Naive thymus-derived CD8-positive, alpha-beta T cell (primary cell): ENCODE results near the gene CAPRIN1. TPM values are rescaled to one million over a fixed set of nuclear protein-coding genes. Genes with fewer than 3 reads are reported as not detected.
A peak's percentile ranks its signal among the peaks of the same experiment; 100 is the strongest.

Experiments used
- ATAC-seq, 2 donors: fragments of 150-1000 bp; cut with Tn5 transposase in 1 of 2; sonication (Bioruptor Pico), chemical (Tn5 transposase) in 1 of 2; 1 replicate in 1 of 2; 2 replicates in 1 of 2; pipeline ENCODE4 v1.10.0; 2021; ENCODE audit warnings: mild to moderate bottlenecking in 2 of 2, moderate library complexity in 2 of 2
- POLR2A ChIA-PET: fragments of 350-600 bp; sonication (Branson Sonifier 250); formaldehyde crosslinking; loops from one replicate; lab custom pipeline; 2021; ENCODE audit warnings: antibody characterized with exemption; lab: Charles Lee
- DNase-seq, 10 donors: peaks; one replicate each; pipeline versions ENCODE4 v3.0.0 to v3.0.0-alpha.2; 2020 to 2022
- H3K27ac Mint-ChIP-seq, 10 donors: one replicate each; pipeline ENCODE4 v1.8.0; 2020 to 2022; ENCODE audit warnings: mild to moderate bottlenecking in 10 of 10, mixed read lengths in 10 of 10, moderate library complexity in 4 of 10, inconsistent platforms in 1 of 10
- H3K27me3 Mint-ChIP-seq, 5 donors: one replicate each; pipeline ENCODE4 v1.8.0; 2021 to 2022; ENCODE audit warnings: mixed read lengths in 5 of 5
- H3K36me3 Mint-ChIP-seq, 3 donors: one replicate each; pipeline ENCODE4 v1.8.0; 2020 to 2022; ENCODE audit warnings: mixed read lengths in 3 of 3, mild to moderate bottlenecking in 2 of 3, inconsistent platforms in 1 of 3
- H3K4me1 Mint-ChIP-seq, 4 donors: one replicate each; pipeline ENCODE4 v1.8.0; 2021 to 2022; ENCODE audit warnings: mixed read lengths in 4 of 4
- H3K4me3 Mint-ChIP-seq, 10 donors: one replicate each; pipeline ENCODE4 v1.8.0; 2020 to 2022; ENCODE audit warnings: mild to moderate bottlenecking in 10 of 10, mixed read lengths in 10 of 10, moderate library complexity in 6 of 10, inconsistent platforms in 1 of 10
- H3K9me3 Mint-ChIP-seq, 9 donors: one replicate each; pipeline ENCODE4 v1.8.0; 2020 to 2022; ENCODE audit warnings: mixed read lengths in 9 of 9, mild to moderate bottlenecking in 3 of 9, inconsistent platforms in 1 of 9, moderate library complexity in 1 of 9
- polyA plus RNA-seq, 3 donors: library from polyadenylated mRNA; unstranded; fragments of 300-500 nt; fragmentation: Illumina TruSeq; gene quantifications; one replicate each; pipeline ENCODE4 v1.2.3, GENCODE V29; 2021
- total RNA-seq, 8 experiments: library from RNA in 2 of 8; stranded (reverse) in 2 of 8; gene quantifications; one replicate each; pipeline ENCODE4 v1.2.3 and lab custom pipeline; 2021 to 2026

Gene CAPRIN1
- total and polyA plus RNA-seq, 5 experiments from 2014 or later = 42.0 to 163 (median 82.5) TPM

- DNase-seq (no peak), ATAC-seq (no peak)
- Mint-ChIP-seq H3K9me3 (no peaks in the 10 kb centered on the region), H3K4me3 (no peak overlapping the region), H3K4me1 (peaks cover 0 to 5% (median 0%) of the 10 kb centered on the region in 4 donors), H3K27ac (no peak overlapping the region), H3K36me3 (peaks cover 20 to 93% (median 29%) of the 10 kb centered on the region in 3 donors), H3K27me3 (no peaks in the 10 kb centered on the region)
- POLR2A ChIA-PET = no interaction called here
These were observed 80.9 kb downstream of the CAPRIN1 start for GRCh38 chr11:34132261-34132965.

- DNase-seq (no peak), ATAC-seq (no peak)
- Mint-ChIP-seq H3K4me3 (no peak overlapping the region), H3K36me3 (peaks cover 19 to 93% (median 22%) of the 10 kb centered on the region in 3 donors), H3K9me3 (no peaks in the 10 kb centered on the region), H3K27ac (peak overlapping the region in 1 of 10 donors; percentile 69), H3K27me3 (no peaks in the 10 kb centered on the region), H3K4me1 (peaks cover 0 to 6% (median 0%) of the 10 kb centered on the region in 4 donors)
- POLR2A ChIA-PET = no interaction called here
These were observed 83.2 kb downstream of the CAPRIN1 start for GRCh38 chr11:34134765-34135164.

GRCh38 chr11:34135439-34135838, 83.9 kb downstream of the CAPRIN1 start:
- peak overlapping the region in 1 of 10 donors; percentile 54 for H3K27ac Mint-ChIP-seq
- H3K36me3 Mint-ChIP-seq = peaks cover 19 to 93% (median 23%) of the 10 kb centered on the region in 3 donors
- DNase-seq = no peak
- peaks cover 0 to 6% (median 0%) of the 10 kb centered on the region in 4 donors for H3K4me1 Mint-ChIP-seq
- no peak overlapping the region for H3K4me3 Mint-ChIP-seq
- H3K27me3 Mint-ChIP-seq = no peaks in the 10 kb centered on the region
- ATAC-seq = no peak
- no peaks in the 10 kb centered on the region for H3K9me3 Mint-ChIP-seq
- POLR2A ChIA-PET = no interaction called here

GRCh38 chr11:34136420-34136819, 84.9 kb downstream of the CAPRIN1 start:
- Mint-ChIP-seq H3K4me1 (peaks cover 0 to 6% (median 0%) of the 10 kb centered on the region in 4 donors), H3K36me3 (peaks cover 19 to 93% (median 24%) of the 10 kb centered on the region in 3 donors), H3K27me3 (no peaks in the 10 kb centered on the region), H3K9me3 (no peaks in the 10 kb centered on the region), H3K27ac (no peak overlapping the region), H3K4me3 (no peak overlapping the region)
- POLR2A ChIA-PET = no interaction called here
- ATAC-seq (no peak), DNase-seq (no peak)

- Mint-ChIP-seq H3K9me3 (no peaks in the 10 kb centered on the region), H3K27ac (no peak overlapping the region), H3K36me3 (peaks cover 15 to 92% (median 35%) of the 10 kb centered on the region in 3 donors), H3K27me3 (no peaks in the 10 kb centered on the region), H3K4me3 (no peak overlapping the region), H3K4me1 (peaks cover 0 to 6% (median 0%) of the 10 kb centered on the region in 4 donors)
- POLR2A ChIA-PET = no interaction called here
- ATAC-seq (no peak), DNase-seq (no peak)
These were observed 87.8 kb downstream of the CAPRIN1 start for GRCh38 chr11:34139346-34139745.

GRCh38 chr11:34140149-34140548, 88.6 kb downstream of the CAPRIN1 start:
- POLR2A ChIA-PET = no interaction called here
- peaks cover 15 to 96% (median 35%) of the 10 kb centered on the region in 3 donors for H3K36me3 Mint-ChIP-seq
- H3K9me3 Mint-ChIP-seq = no peaks in the 10 kb centered on the region
- H3K27ac Mint-ChIP-seq = no peak overlapping the region
- no peak for DNase-seq
- peaks cover 0 to 6% (median 0%) of the 10 kb centered on the region in 4 donors for H3K4me1 Mint-ChIP-seq
- H3K4me3 Mint-ChIP-seq = no peak overlapping the region
- H3K27me3 Mint-ChIP-seq = no peaks in the 10 kb centered on the region
- no peak for ATAC-seq

- no peaks in the 10 kb centered on the region for H3K27me3 Mint-ChIP-seq
- POLR2A ChIA-PET = interaction anchor here (0.5 kb wide), 1 partner anchor 360 kb away, joined by 4 read pairs; no protein-coding TSS in a partner anchor
- ATAC-seq (no peak), DNase-seq (no peak)
- no peaks in the 10 kb centered on the region for H3K9me3 Mint-ChIP-seq
- H3K27ac Mint-ChIP-seq = peak overlapping the region in 3 of 10 donors; percentile 8 to 35 (median 14)
- no peak overlapping the region for H3K4me3 Mint-ChIP-seq
- H3K4me1 Mint-ChIP-seq = peaks cover 0 to 2% (median under 1%) of the 10 kb centered on the region in 4 donors
- H3K36me3 Mint-ChIP-seq = peaks cover 5 to 97% (median 16%) of the 10 kb centered on the region in 3 donors
These were observed 91.5 kb downstream of the CAPRIN1 start for GRCh38 chr11:34143048-34143447.

- peaks cover 0 to 2% (median 0%) of the 10 kb centered on the region in 4 donors for H3K4me1 Mint-ChIP-seq
- ATAC-seq = no peak
- no peak for DNase-seq
- H3K27me3 Mint-ChIP-seq = no peaks in the 10 kb centered on the region
- no peak overlapping the region for H3K27ac Mint-ChIP-seq
- POLR2A ChIA-PET = no interaction called here
- H3K36me3 Mint-ChIP-seq = peaks cover 0 to 92% (median 18%) of the 10 kb centered on the region in 3 donors
- no peaks in the 10 kb centered on the region for H3K9me3 Mint-ChIP-seq
- H3K4me3 Mint-ChIP-seq = no peak overlapping the region
These were observed 93.5 kb downstream of the CAPRIN1 start for GRCh38 chr11:34145073-34145472.

GRCh38 chr11:34145847-34146381, 94.4 kb downstream of the CAPRIN1 start:
- POLR2A ChIA-PET = no interaction called here
- DNase-seq (no peak), ATAC-seq (no peak)
- no peaks in the 10 kb centered on the region for H3K27me3 Mint-ChIP-seq
- no peak overlapping the region for H3K4me3 Mint-ChIP-seq
- H3K27ac Mint-ChIP-seq = peak overlapping the region in 2 of 10 donors; percentile 2 to 13
- H3K36me3 Mint-ChIP-seq = peaks cover 0 to 86% (median 16%) of the 10 kb centered on the region in 3 donors
- peaks cover 0 to 2% (median 0%) of the 10 kb centered on the region in 4 donors for H3K4me1 Mint-ChIP-seq
- no peaks in the 10 kb centered on the region for H3K9me3 Mint-ChIP-seq

- Mint-ChIP-seq H3K9me3 (no peaks in the 10 kb centered on the region), H3K27me3 (no peaks in the 10 kb centered on the region), H3K4me3 (no peak overlapping the region), H3K27ac (peak overlapping the region in 3 of 10 donors; percentile 1 to 57 (median 52)), H3K36me3 (peaks cover 0 to 81% (median 15%) of the 10 kb centered on the region in 3 donors), H3K4me1 (peaks cover 0 to 2% (median 0%) of the 10 kb centered on the region in 4 donors)
- POLR2A ChIA-PET = no interaction called here
- ATAC-seq = no peak
- no peak for DNase-seq
These were observed 94.9 kb downstream of the CAPRIN1 start for GRCh38 chr11:34146411-34146810.

- DNase-seq (no peak), ATAC-seq (no peak)
- H3K36me3 Mint-ChIP-seq = peaks cover 0 to 77% (median 12%) of the 10 kb centered on the region in 3 donors
- peak overlapping the region in 2 of 10 donors; percentile 1 to 57 for H3K27ac Mint-ChIP-seq
- H3K9me3 Mint-ChIP-seq = no peaks in the 10 kb centered on the region
- POLR2A ChIA-PET = no interaction called here
- peaks cover 0 to 2% (median 1%) of the 10 kb centered on the region in 4 donors for H3K4me1 Mint-ChIP-seq
- no peak overlapping the region for H3K4me3 Mint-ChIP-seq
- H3K27me3 Mint-ChIP-seq = no peaks in the 10 kb centered on the region
These were observed 95.3 kb downstream of the CAPRIN1 start for GRCh38 chr11:34146866-34147265.

GRCh38 chr11:34147581-34147980, 96.0 kb downstream of the CAPRIN1 start:
- Mint-ChIP-seq H3K9me3 (no peaks in the 10 kb centered on the region), H3K4me1 (peaks cover 2 to 3% (median 3%) of the 10 kb centered on the region in 4 donors), H3K4me3 (no peak overlapping the region), H3K27me3 (no peaks in the 10 kb centered on the region), H3K27ac (no peak overlapping the region), H3K36me3 (peaks cover 0 to 71% (median 11%) of the 10 kb centered on the region in 3 donors)
- no peak for ATAC-seq
- POLR2A ChIA-PET = no interaction called here
- DNase-seq = peak in 1 of 10 donors; percentile 44

- Mint-ChIP-seq H3K4me1 (peaks cover 8 to 13% (median 12%) of the 10 kb centered on the region in 4 donors), H3K27me3 (no peaks in the 10 kb centered on the region), H3K36me3 (peaks cover 0 to 63% (median 6%) of the 10 kb centered on the region in 3 donors), H3K4me3 (no peak overlapping the region), H3K27ac (peak overlapping the region in 1 of 10 donors; percentile 38), H3K9me3 (no peaks in the 10 kb centered on the region)
- no peak for ATAC-seq
- DNase-seq = peak in 1 of 10 donors; percentile 24
- POLR2A ChIA-PET = no interaction called here
These were observed 97.1 kb downstream of the CAPRIN1 start for GRCh38 chr11:34148504-34149165.
